CD4-positive, alpha-beta T cell treated with Interleukin-1 beta for 1 hour (primary cell): ENCODE measurements around the gene N4BP2L2.

ENCODE experiments used
- DNase-seq, 2 donors: peaks; one replicate each; pipeline ENCODE4 v3.0.0-alpha.2; 2020 to 2022

N4BP2L2 gene

GRCh38 chr13:32455594-32455903 lies 83.0 kb downstream of the N4BP2L2 start:
- DNase-seq = no peak

GRCh38 chr13:32454886-32455593 lies 83.6 kb downstream of the N4BP2L2 start:
- no peak for DNase-seq

GRCh38 chr13:32453981-32454380 lies 84.6 kb downstream of the N4BP2L2 start:
- DNase-seq = no peak

- DNase-seq = no peak
These were observed 89.6 kb downstream of the N4BP2L2 start for GRCh38 chr13:32448972-32449371.

- DNase-seq = no peak
These were observed 90.5 kb downstream of the N4BP2L2 start for GRCh38 chr13:32447894-32448623.

- no peak for DNase-seq
These were observed 91.7 kb downstream of the N4BP2L2 start for GRCh38 chr13:32446773-32447465.

GRCh38 chr13:32446220-32446619 lies 92.4 kb downstream of the N4BP2L2 start:
- no peak for DNase-seq

GRCh38 chr13:32445461-32445860 lies 93.1 kb downstream of the N4BP2L2 start:
- DNase-seq = no peak

GRCh38 chr13:32443111-32443510 lies 95.5 kb downstream of the N4BP2L2 start:
- DNase-seq = peak; percentile 53 to 57

- DNase-seq = no peak
These were observed 99.7 kb downstream of the N4BP2L2 start for GRCh38 chr13:32438871-32439270.

- no peak for DNase-seq
These were observed 105.7 kb downstream of the N4BP2L2 start for GRCh38 chr13:32432856-32433255.

- DNase-seq = no peak
These were observed 107.2 kb downstream of the N4BP2L2 start for GRCh38 chr13:32431361-32431760.

GRCh38 chr13:32430018-32430747 lies 108.4 kb downstream of the N4BP2L2 start:
- DNase-seq = no peak

GRCh38 chr13:32429433-32429909 lies 109.1 kb downstream of the N4BP2L2 start:
- no peak for DNase-seq

GRCh38 chr13:32428581-32429432 lies 109.8 kb downstream of the N4BP2L2 start:
- DNase-seq = peak in 1 of 2 donors; percentile 23

- DNase-seq = peak; percentile 91 to 93
These were observed 110.6 kb downstream of the N4BP2L2 start, which contains the start of gene N4BP2L1 for GRCh38 chr13:32427852-32428580. Gene N4BP2L1 (minus strand): TSS chr13:32428130. CDS start chr13:32428082, 48 bp downstream.

- DNase-seq = peak; percentile 59 to 65
These were observed 111.4 kb downstream of the N4BP2L2 start for GRCh38 chr13:32426990-32427851.

GRCh38 chr13:32426191-32426989 lies 112.2 kb downstream of the N4BP2L2 start:
- DNase-seq = peak; percentile 50 to 74

GRCh38 chr13:32425158-32425557 lies 113.4 kb downstream of the N4BP2L2 start:
- DNase-seq = no peak
